Liver (tissue), 9 donors: ENCODE data around the gene LBHD1. TPM values are rescaled to one million over a fixed set of nuclear protein-coding genes. Genes with fewer than 3 reads are reported as not detected.

Experiments used
- DNase-seq: peaks from one replicate; pipeline ENCODE4 v3.0.0-alpha.2; 2017; ENCODE audit warnings: low spot score
- H3K27ac ChIP-seq, 2 donors: one replicate each; pipeline ENCODE4 v1.7.0; 2013; ENCODE audit warnings: inconsistent platforms in 2 of 2, low read length in 2 of 2, control low read depth in 1 of 2, low read depth in 1 of 2, mild to moderate bottlenecking in 1 of 2
- H3K27me3 ChIP-seq, 4 donors: one replicate each; pipeline versions ENCODE4 v1.6.1 to v1.7.0; 2013; ENCODE audit warnings: low read length in 3 of 4, inconsistent platforms in 1 of 4, mild to moderate bottlenecking in 1 of 4, moderate library complexity in 1 of 4; ENCODE audit not compliant: control insufficient read depth in 4 of 4, insufficient read depth in 4 of 4
- H3K36me3 ChIP-seq, 4 donors: one replicate each; pipeline versions ENCODE4 v1.6.1 to v1.7.0; 2013; ENCODE audit warnings: low read length in 3 of 4, mild to moderate bottlenecking in 3 of 4, low read depth in 1 of 4, moderate library complexity in 1 of 4; ENCODE audit not compliant: control insufficient read depth in 4 of 4, insufficient read depth in 3 of 4
- H3K4me1 ChIP-seq, 4 donors: one replicate each; pipeline versions ENCODE4 v1.6.1 to v1.7.0; 2013; ENCODE audit warnings: low read length in 3 of 4, mild to moderate bottlenecking in 3 of 4, moderate library complexity in 1 of 4; ENCODE audit not compliant: control insufficient read depth in 4 of 4, insufficient read depth in 4 of 4
- H3K4me3 ChIP-seq, 3 donors: one replicate each; pipeline versions ENCODE4 v1.6.1 to v1.7.0; 2013; ENCODE audit warnings: low read length in 3 of 3, control low read depth in 1 of 3, low read depth in 1 of 3, mild to moderate bottlenecking in 1 of 3
- H3K9ac ChIP-seq, 2 donors: one replicate each; pipeline ENCODE4 v1.7.0; 2013; ENCODE audit warnings: low read length in 2 of 2, mild to moderate bottlenecking in 2 of 2, moderate library complexity in 2 of 2, control low read depth in 1 of 2, low read depth in 1 of 2
- H3K9me3 ChIP-seq, 4 donors: one replicate each; pipeline versions ENCODE4 v1.6.1 to v1.7.0; 2013; ENCODE audit warnings: low read length in 3 of 4; ENCODE audit not compliant: control insufficient read depth in 4 of 4
- EGR1 ChIP-seq, 2 donors: IDR thresholded peaks; 2 replicates each; pipeline ENCODE4 v1.6.1; 2016 to 2018; ENCODE audit warnings: antibody characterized with exemption in 2 of 2, low read depth in 2 of 2
- FOXA1 ChIP-seq: IDR thresholded peaks from 2 replicates; pipeline ENCODE4 v1.6.1; 2016; ENCODE audit warnings: antibody characterized with exemption
- FOXA2 ChIP-seq: IDR thresholded peaks from 2 replicates; pipeline ENCODE4 v1.6.1; 2016; ENCODE audit warnings: antibody characterized with exemption
- GABPA ChIP-seq, 2 donors: IDR thresholded peaks in 1 of 2; conservative IDR thresholded peaks in 1 of 2; 2 replicates each; pipeline ENCODE4 v1.6.1; 2016; ENCODE audit warnings: antibody characterized with exemption in 2 of 2, mild to moderate bottlenecking in 1 of 2, moderate library complexity in 1 of 2
- HNF4A ChIP-seq, 2 donors: conservative IDR thresholded peaks; 2 replicates each; pipeline ENCODE4 v1.6.1; 2016; ENCODE audit warnings: antibody characterized with exemption in 2 of 2, mild to moderate bottlenecking in 2 of 2
- HNF4G ChIP-seq: IDR thresholded peaks from 2 replicates; pipeline ENCODE4 v1.6.1; 2016; ENCODE audit warnings: antibody characterized with exemption
- JUND ChIP-seq, 2 donors: IDR thresholded peaks; 2 replicates each; pipeline ENCODE4 v1.6.1; 2016; ENCODE audit warnings: antibody characterized with exemption in 2 of 2
- NR2F2 ChIP-seq: IDR thresholded peaks from 2 replicates; pipeline ENCODE4 v1.6.1; 2016; ENCODE audit warnings: antibody characterized with exemption
- RAD21 ChIP-seq, 2 donors: IDR thresholded peaks; 2 replicates each; pipeline ENCODE4 v1.6.1; 2016; ENCODE audit warnings: antibody characterized with exemption in 2 of 2, mild to moderate bottlenecking in 2 of 2
- RXRA ChIP-seq, 2 donors: IDR thresholded peaks; 2 replicates each; pipeline ENCODE4 v1.6.1; 2017 to 2018; ENCODE audit warnings: antibody characterized with exemption in 2 of 2, mild to moderate bottlenecking in 1 of 2
- SP1 ChIP-seq: IDR thresholded peaks from 2 replicates; pipeline ENCODE4 v1.6.1; 2018; ENCODE audit warnings: antibody characterized with exemption, mild to moderate bottlenecking
- TAF1 ChIP-seq: conservative IDR thresholded peaks from 2 replicates; pipeline ENCODE4 v1.6.1; 2016; ENCODE audit warnings: antibody characterized with exemption, mild to moderate bottlenecking
- YY1 ChIP-seq: IDR thresholded peaks from 2 replicates; pipeline ENCODE4 v1.6.1; 2016; ENCODE audit warnings: antibody characterized with exemption, mild to moderate bottlenecking
- WGBS: extraction: QIAGEN DNeasy Blood & Tissue Kit; methylation state at CpG from one replicate; pipeline ENCODE4 v1.1.7; 2013; 5-methylcytosine and 5-hydroxymethylcytosine counted together
- polyA plus RNA-seq, 2 donors: library from polyadenylated mRNA; stranded (reverse) in 1 of 2; unstranded in 1 of 2; fragments of 200-250 nt in 1 of 2; fragments of >200 nt in 1 of 2; fragmentation: Nextera tagmentation in 1 of 2; extraction: Ambion mirVana in 1 of 2; gene quantifications; one replicate each; pipeline versions ENCODE4 v1.2.1 to v1.2.3, GENCODE V29; 2013 to 2015
- total RNA-seq, 2 donors: library from RNA; depleted of rRNA; stranded (reverse); fragments of >200 nt; gene quantifications; one replicate each; pipeline ENCODE4 v1.2.3, GENCODE V29; 2014
- TF ChIP-seq, protein P1 (sequence below): IDR thresholded peaks from 2 replicates; pipeline ENCODE4 v1.6.1; 2016; ENCODE audit warnings: antibody characterized with exemption
- TF ChIP-seq, protein P2 (sequence below): IDR thresholded peaks from 2 replicates; pipeline ENCODE4 v1.6.1; 2016; ENCODE audit warnings: antibody characterized with exemption
- TF ChIP-seq, protein P3 (sequence below): IDR thresholded peaks from 2 replicates; pipeline ENCODE4 v1.6.1; 2016; ENCODE audit warnings: antibody characterized with exemption
- TF ChIP-seq, protein P4 (sequence below): fragments of 150-350 bp; IDR thresholded peaks from 2 replicates; pipeline ENCODE4 v1.5.1; 2017; ENCODE audit warnings: improper control_type of control experiment, low read depth, low read length; ENCODE audit not compliant: missing input control
- TF ChIP-seq, protein P5 (sequence below): IDR thresholded peaks from 2 replicates; pipeline ENCODE4 v1.6.1; 2016; ENCODE audit warnings: antibody characterized with exemption, mild to moderate bottlenecking
- donor health status: healthy.
- donor health status: healthy.
- donor health status: healthy.
- donor health status: healthy.
- donor health status: healthy.

Gene LBHD1
- total and polyA plus RNA-seq, 4 donors, result 1.6 to 4.4 (median 3.4) TPM

DNA sequence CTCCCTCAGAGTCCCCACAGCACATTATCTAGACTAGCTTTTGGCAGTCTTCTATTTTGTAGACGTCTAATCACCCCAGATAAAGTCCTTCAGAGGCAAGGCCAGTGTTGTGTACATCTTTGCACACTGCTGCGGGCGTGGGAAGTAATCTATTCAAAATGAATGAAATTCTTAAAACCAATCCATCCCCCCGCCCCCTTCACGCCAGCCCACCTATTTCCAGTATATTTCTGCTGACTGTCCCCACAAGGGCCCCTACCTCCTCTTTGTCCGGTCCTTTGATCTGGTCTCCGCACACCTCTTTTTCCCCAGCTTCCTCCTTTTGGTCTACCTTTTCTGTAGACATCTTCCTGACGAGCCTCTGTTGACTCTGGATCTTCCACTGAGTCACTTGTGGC lies 34.8 kb upstream of the LBHD1 start:
- Histone ChIP-seq H3K9ac (peak overlapping the region; percentile 37 to 50), H3K9me3 (no peaks in the 10 kb centered on the region), H3K27me3 (no peaks in the 10 kb centered on the region), H3K36me3 (peaks cover 0 to 4% (median 1%) of the 10 kb centered on the region in 4 donors), H3K27ac (peak overlapping the region; percentile 79 to 80), H3K4me3 (peak overlapping the region; percentile 66 to 77 (median 72)), H3K4me1 (peaks cover 14 to 44% (median 35%) of the 10 kb centered on the region in 4 donors)
- WGBS, result 82% methylated on average over 8 of the region's 8 CpGs
- no peak for DNase-seq
- TF ChIP-seq TAF1 (no peak), JUND (IDR thresholded peaks at IDR 0.05) (no peak), HNF4A (conservative IDR thresholded peaks at IDR 0.05) (no peak), RXRA (IDR thresholded peaks at IDR 0.05) (no peak), FOXA2 (no peak), RAD21 (IDR thresholded peaks at IDR 0.05) (no peak), YY1 (no peak), EGR1 (IDR thresholded peaks at IDR 0.05; ENCODE audit: low read depth in 2 of 2) (no peak), GABPA (IDR thresholded peaks at IDR 0.05 in 1 of 2, conservative IDR thresholded peaks at IDR 0.05 in 1 of 2) (no peak), NR2F2 (no peak), HNF4G (no peak), FOXA1 (no peak), SP1 (no peak)
- TF ChIP-seq, protein P1, sequence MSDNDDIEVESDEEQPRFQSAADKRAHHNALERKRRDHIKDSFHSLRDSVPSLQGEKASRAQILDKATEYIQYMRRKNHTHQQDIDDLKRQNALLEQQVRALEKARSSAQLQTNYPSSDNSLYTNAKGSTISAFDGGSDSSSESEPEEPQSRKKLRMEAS, result no peak
- TF ChIP-seq, protein P2, sequence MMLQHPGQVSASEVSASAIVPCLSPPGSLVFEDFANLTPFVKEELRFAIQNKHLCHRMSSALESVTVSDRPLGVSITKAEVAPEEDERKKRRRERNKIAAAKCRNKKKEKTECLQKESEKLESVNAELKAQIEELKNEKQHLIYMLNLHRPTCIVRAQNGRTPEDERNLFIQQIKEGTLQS, result no peak
- TF ChIP-seq, protein P3, sequence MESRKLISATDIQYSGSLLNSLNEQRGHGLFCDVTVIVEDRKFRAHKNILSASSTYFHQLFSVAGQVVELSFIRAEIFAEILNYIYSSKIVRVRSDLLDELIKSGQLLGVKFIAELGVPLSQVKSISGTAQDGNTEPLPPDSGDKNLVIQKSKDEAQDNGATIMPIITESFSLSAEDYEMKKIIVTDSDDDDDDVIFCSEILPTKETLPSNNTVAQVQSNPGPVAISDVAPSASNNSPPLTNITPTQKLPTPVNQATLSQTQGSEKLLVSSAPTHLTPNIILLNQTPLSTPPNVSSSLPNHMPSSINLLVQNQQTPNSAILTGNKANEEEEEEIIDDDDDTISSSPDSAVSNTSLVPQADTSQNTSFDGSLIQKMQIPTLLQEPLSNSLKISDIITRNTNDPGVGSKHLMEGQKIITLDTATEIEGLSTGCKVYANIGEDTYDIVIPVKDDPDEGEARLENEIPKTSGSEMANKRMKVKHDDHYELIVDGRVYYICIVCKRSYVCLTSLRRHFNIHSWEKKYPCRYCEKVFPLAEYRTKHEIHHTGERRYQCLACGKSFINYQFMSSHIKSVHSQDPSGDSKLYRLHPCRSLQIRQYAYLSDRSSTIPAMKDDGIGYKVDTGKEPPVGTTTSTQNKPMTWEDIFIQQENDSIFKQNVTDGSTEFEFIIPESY, result no peak
- TF ChIP-seq, protein P4, sequence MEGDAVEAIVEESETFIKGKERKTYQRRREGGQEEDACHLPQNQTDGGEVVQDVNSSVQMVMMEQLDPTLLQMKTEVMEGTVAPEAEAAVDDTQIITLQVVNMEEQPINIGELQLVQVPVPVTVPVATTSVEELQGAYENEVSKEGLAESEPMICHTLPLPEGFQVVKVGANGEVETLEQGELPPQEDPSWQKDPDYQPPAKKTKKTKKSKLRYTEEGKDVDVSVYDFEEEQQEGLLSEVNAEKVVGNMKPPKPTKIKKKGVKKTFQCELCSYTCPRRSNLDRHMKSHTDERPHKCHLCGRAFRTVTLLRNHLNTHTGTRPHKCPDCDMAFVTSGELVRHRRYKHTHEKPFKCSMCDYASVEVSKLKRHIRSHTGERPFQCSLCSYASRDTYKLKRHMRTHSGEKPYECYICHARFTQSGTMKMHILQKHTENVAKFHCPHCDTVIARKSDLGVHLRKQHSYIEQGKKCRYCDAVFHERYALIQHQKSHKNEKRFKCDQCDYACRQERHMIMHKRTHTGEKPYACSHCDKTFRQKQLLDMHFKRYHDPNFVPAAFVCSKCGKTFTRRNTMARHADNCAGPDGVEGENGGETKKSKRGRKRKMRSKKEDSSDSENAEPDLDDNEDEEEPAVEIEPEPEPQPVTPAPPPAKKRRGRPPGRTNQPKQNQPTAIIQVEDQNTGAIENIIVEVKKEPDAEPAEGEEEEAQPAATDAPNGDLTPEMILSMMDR, result no peak
- TF ChIP-seq, protein P5, sequence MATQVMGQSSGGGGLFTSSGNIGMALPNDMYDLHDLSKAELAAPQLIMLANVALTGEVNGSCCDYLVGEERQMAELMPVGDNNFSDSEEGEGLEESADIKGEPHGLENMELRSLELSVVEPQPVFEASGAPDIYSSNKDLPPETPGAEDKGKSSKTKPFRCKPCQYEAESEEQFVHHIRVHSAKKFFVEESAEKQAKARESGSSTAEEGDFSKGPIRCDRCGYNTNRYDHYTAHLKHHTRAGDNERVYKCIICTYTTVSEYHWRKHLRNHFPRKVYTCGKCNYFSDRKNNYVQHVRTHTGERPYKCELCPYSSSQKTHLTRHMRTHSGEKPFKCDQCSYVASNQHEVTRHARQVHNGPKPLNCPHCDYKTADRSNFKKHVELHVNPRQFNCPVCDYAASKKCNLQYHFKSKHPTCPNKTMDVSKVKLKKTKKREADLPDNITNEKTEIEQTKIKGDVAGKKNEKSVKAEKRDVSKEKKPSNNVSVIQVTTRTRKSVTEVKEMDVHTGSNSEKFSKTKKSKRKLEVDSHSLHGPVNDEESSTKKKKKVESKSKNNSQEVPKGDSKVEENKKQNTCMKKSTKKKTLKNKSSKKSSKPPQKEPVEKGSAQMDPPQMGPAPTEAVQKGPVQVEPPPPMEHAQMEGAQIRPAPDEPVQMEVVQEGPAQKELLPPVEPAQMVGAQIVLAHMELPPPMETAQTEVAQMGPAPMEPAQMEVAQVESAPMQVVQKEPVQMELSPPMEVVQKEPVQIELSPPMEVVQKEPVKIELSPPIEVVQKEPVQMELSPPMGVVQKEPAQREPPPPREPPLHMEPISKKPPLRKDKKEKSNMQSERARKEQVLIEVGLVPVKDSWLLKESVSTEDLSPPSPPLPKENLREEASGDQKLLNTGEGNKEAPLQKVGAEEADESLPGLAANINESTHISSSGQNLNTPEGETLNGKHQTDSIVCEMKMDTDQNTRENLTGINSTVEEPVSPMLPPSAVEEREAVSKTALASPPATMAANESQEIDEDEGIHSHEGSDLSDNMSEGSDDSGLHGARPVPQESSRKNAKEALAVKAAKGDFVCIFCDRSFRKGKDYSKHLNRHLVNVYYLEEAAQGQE, result no peak
